ENCODE data around the gene PTMA. TPM values are rescaled to one million over a fixed set of nuclear protein-coding genes. Genes with fewer than 3 reads are reported as not detected.

The PTMA gene
- total RNA-seq, 2 experiments from 2014 or later, result 1,546 to 1,586 TPM

DNA sequence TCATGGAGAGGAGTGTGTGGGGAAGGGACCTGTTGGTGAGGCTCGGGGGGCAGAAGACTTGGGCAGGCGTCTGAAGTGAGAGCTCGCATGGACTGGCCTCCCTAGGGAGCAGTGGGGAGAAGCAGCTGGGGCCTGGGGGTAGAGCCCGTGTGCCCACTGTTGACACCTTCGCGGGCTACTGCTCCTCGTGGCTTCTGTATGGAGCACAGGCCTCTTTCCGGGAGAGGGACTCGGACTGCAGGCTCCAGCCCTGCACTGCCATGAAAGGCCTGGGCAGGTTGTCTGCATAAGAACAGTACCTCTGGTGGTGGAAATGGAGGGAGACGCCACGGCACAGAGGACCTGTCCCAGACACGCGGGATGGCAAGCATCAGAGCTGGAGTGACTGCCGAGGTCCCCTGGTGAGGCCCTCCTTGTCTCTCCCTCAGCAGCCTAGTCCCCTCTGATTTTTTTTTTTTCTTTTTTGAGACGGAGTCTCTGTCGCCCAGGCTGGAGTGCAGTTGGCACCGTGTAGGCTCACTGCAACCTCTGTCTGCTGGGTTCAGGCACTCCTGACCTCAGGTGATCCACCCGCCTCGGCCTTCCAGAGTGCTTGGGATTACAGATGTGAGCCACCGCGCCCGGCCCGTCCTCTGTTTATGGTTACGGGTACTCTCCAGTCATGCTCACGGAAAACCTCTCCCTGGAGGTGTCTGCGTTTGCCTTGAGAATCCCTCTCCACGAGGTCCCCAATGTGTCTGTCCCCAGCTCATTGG lies 44.7 kb upstream of the PTMA start:
- no peaks in the 10 kb centered on the region for H3K36me3 ChIP-seq (ENCODE audit: insufficient read depth, low read length)
- Mint-ChIP-seq H3K4me3 (no peak overlapping the region), H3K4me1 (ENCODE audit: low read depth) (peaks cover 17% of the 10 kb centered on the region), H3K36me3 (ENCODE audit: low read depth) (no peaks in the 10 kb centered on the region), H3K27ac (peak overlapping the region; percentile 94), H3K27me3 (no peaks in the 10 kb centered on the region), H3K9me3 (no peaks in the 10 kb centered on the region)
- H3K4me1 ChIP-seq (ENCODE audit: insufficient read depth, low read length), result peaks cover 35% of the 10 kb centered on the region
- no peak overlapping the region for H3K27ac ChIP-seq (ENCODE audit: low read depth in 1 of 2, low read length in 2 of 2)
- no peak for ATAC-seq (ENCODE audit: poor library complexity)
- ChIA-PET CTCF (interaction anchor here (0.9 to 4.4 kb wide), 3 partner anchors 12 to 43 kb away, joined by 3 to 38 read pairs (median 5); no protein-coding TSS in a partner anchor), POLR2A (interaction anchor here (1.9 to 4.5 kb wide), 2 partner anchors 43 to 50 kb away, joined by 4 to 19 read pairs; no protein-coding TSS in a partner anchor)
- peaks cover 0 to 15% of the 10 kb centered on the region in 2 experiments for H3K9me3 ChIP-seq (ENCODE audit: control insufficient read depth in 1 of 2, insufficient read depth in 1 of 2, low read length in 2 of 2)
- H3K27me3 ChIP-seq (ENCODE audit: control insufficient read depth in 1 of 2, insufficient read depth in 2 of 2, low read length in 2 of 2), result no peaks in the 10 kb centered on the region
- DNase-seq, result no peak
- no peak overlapping the region for H3K4me3 ChIP-seq (ENCODE audit: low read length)
- TF ChIP-seq, protein P1, sequence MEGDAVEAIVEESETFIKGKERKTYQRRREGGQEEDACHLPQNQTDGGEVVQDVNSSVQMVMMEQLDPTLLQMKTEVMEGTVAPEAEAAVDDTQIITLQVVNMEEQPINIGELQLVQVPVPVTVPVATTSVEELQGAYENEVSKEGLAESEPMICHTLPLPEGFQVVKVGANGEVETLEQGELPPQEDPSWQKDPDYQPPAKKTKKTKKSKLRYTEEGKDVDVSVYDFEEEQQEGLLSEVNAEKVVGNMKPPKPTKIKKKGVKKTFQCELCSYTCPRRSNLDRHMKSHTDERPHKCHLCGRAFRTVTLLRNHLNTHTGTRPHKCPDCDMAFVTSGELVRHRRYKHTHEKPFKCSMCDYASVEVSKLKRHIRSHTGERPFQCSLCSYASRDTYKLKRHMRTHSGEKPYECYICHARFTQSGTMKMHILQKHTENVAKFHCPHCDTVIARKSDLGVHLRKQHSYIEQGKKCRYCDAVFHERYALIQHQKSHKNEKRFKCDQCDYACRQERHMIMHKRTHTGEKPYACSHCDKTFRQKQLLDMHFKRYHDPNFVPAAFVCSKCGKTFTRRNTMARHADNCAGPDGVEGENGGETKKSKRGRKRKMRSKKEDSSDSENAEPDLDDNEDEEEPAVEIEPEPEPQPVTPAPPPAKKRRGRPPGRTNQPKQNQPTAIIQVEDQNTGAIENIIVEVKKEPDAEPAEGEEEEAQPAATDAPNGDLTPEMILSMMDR (IDR thresholded peaks at IDR 0.05), result no peak
- intact Hi-C loops (cut with DNase I, micrococcal nuclease), result loop anchor here (2.0 to 10.0 kb wide), 6 partner anchors 51 to 609 kb away; partner anchors contain the start of genes PDE6D (in 1 of the 2) and PSMD1 (in 1 of the 2)

DNA sequence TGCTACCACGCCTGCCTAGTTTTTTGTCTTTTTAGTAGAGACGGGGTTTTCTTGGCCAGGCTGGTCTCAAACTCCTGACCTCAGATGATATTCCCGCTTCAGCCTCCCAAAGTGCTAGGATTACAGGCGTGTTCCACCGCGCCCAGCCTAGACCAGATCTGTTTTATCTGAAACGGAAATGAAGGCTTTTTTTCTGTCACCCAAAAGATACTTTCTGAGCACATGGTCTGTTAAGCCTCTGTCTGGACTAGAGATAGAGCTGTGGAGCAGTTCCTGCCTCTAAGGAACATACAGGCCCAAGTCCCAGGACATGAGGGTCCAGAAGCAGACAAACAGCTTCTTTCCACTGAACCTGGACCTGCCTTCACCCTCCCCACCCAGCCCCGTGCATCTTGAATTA lies 43.6 kb upstream of the PTMA start:
- Mint-ChIP-seq H3K27ac (no peak overlapping the region), H3K27me3 (no peaks in the 10 kb centered on the region), H3K36me3 (ENCODE audit: low read depth) (no peaks in the 10 kb centered on the region), H3K4me1 (ENCODE audit: low read depth) (peaks cover 17% of the 10 kb centered on the region), H3K4me3 (no peak overlapping the region), H3K9me3 (no peaks in the 10 kb centered on the region)
- DNase-seq, result no peak
- H3K27ac ChIP-seq (ENCODE audit: low read depth in 1 of 2, low read length in 2 of 2), result no peak overlapping the region
- no peak overlapping the region for H3K4me3 ChIP-seq (ENCODE audit: low read length)
- no peak for ATAC-seq (ENCODE audit: poor library complexity)
- intact Hi-C loops (cut with DNase I, micrococcal nuclease), result loop anchor here (5.0 to 10.0 kb wide), 4 partner anchors 52 to 610 kb away; partner anchors contain the start of genes PDE6D (in 1 of the 2) and PSMD1 (in 1 of the 2)
- ChIA-PET CTCF (no interaction called here), POLR2A (interaction anchor here (1.9 to 4.5 kb wide), 2 partner anchors 42 to 49 kb away, joined by 4 to 19 read pairs; no protein-coding TSS in a partner anchor)
- TF ChIP-seq, protein P1 (IDR thresholded peaks at IDR 0.05), result no peak
- H3K27me3 ChIP-seq (ENCODE audit: control insufficient read depth in 1 of 2, insufficient read depth in 2 of 2, low read length in 2 of 2), result no peaks in the 10 kb centered on the region
- no peaks in the 10 kb centered on the region for H3K36me3 ChIP-seq (ENCODE audit: insufficient read depth, low read length)
- peaks cover 35% of the 10 kb centered on the region for H3K4me1 ChIP-seq (ENCODE audit: insufficient read depth, low read length)
- H3K9me3 ChIP-seq (ENCODE audit: control insufficient read depth in 1 of 2, insufficient read depth in 1 of 2, low read length in 2 of 2), result peaks cover 0 to 15% of the 10 kb centered on the region in 2 experiments

DNA sequence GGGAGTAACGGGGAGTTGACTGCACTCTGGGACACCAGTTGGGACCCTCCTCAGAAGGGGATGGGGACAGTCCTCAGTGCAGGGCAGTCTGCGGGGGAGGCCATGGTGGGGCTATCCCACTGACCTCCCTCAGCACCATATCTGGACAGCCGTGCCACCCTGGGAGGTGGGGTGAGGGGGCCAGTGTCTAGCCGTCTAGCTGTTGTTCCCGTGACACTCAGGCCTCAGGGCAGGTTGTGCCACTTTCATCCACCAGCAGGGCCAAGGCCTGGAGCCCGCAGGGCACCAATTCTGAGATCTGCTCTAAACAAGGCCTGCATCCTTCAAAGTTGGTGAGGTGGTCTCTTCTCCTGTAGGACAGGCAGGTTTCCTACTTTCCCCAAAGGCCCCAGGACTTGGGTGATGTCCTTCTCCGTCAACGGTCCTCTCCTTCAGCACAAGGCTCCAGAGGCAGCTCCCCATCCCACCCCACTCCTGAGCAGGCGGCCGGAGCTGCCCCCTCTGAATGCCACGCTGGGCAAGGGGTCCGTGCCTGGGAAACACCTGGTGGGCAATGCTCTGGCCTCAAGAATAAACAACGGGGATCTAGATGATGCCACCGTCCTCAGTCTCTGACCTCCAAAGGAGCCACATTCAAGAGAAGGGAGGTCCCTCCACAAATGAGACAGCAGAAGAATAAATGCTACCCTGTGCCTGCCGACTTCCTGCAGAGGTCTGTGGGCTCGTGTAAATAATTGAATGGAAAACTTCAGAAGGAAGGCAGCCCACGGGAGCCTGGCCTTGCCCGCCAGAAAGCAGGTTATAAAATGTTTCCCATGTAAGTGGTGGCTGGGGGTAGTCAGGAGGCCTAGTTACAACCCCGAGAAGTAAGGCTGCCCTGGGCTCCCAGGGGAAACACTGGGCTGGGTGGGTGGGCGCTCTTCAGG lies 42.8 kb upstream of the PTMA start:
- TF ChIP-seq, protein P1 (IDR thresholded peaks at IDR 0.05), result no peak
- H3K4me3 ChIP-seq (ENCODE audit: low read length), result no peak overlapping the region
- peaks cover 0 to 15% of the 10 kb centered on the region in 2 experiments for H3K9me3 ChIP-seq (ENCODE audit: control insufficient read depth in 1 of 2, insufficient read depth in 1 of 2, low read length in 2 of 2)
- POLR2A ChIA-PET, result interaction anchor here (1.1 to 1.9 kb wide), 3 partner anchors 24 to 45 kb away, joined by 3 to 4 read pairs (median 3); no protein-coding TSS in a partner anchor
- peaks cover 35% of the 10 kb centered on the region for H3K4me1 ChIP-seq (ENCODE audit: insufficient read depth, low read length)
- H3K27ac ChIP-seq (ENCODE audit: low read depth in 1 of 2, low read length in 2 of 2), result no peak overlapping the region
- DNase-seq, result no peak
- Mint-ChIP-seq H3K9me3 (no peaks in the 10 kb centered on the region), H3K36me3 (ENCODE audit: low read depth) (no peaks in the 10 kb centered on the region), H3K27me3 (no peaks in the 10 kb centered on the region), H3K4me1 (ENCODE audit: low read depth) (peaks cover 17% of the 10 kb centered on the region), H3K4me3 (no peak overlapping the region), H3K27ac (peak overlapping the region; percentile 70)
- no peaks in the 10 kb centered on the region for H3K36me3 ChIP-seq (ENCODE audit: insufficient read depth, low read length)
- ATAC-seq (ENCODE audit: poor library complexity), result no peak
- CTCF ChIA-PET, result interaction anchor here (1.7 kb wide), 1 partner anchor 21 kb away, joined by 4 read pairs; no protein-coding TSS in a partner anchor
- intact Hi-C loops (cut with DNase I, micrococcal nuclease), result loop anchor here in 1 of 2 experiments (10.0 kb wide), 1 partner anchor 611 kb away; the partner anchor contains the start of gene PSMD1
- no peaks in the 10 kb centered on the region for H3K27me3 ChIP-seq (ENCODE audit: control insufficient read depth in 1 of 2, insufficient read depth in 2 of 2, low read length in 2 of 2)

Data from CD4-positive, alpha-beta T cell (primary cell).